ENCODE measurements around the gene PON1.

PON1 gene

DNA sequence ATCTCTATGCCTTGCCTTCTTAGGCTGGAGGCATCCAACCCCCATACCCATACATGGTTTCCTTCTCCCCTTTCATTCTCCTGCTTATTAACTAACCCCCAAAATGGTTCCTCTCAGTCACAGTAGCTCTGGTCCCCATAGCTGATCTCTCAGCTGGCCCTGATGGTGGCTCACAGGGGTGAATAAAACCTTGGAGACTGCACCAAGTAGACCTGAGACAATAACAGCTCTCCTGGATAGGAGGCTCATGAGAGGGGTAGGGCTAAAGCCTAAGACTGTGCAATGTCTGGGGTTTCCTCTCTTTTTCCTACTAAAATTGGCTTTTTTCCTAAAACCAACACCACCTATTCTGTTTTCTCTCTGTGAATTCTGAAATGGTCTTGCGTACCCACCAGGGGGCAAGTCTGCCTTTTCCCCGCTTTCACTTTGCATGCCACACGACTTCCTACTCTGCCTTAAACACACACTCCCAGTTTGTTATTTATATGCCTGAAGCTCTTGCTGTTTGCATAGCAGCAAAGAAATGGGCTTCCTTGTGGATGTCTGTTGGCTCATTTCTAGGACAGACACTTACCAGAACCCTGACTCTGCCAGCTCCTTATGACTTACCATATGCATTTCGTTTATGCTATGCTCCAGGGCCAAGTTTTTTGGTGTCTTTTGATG is 18.4 kb upstream of the PON1 start:
- peak; percentile 8 for DNase-seq (ENCODE audit: low read depth, low spot score)
- TF ChIP-seq, protein P1, sequence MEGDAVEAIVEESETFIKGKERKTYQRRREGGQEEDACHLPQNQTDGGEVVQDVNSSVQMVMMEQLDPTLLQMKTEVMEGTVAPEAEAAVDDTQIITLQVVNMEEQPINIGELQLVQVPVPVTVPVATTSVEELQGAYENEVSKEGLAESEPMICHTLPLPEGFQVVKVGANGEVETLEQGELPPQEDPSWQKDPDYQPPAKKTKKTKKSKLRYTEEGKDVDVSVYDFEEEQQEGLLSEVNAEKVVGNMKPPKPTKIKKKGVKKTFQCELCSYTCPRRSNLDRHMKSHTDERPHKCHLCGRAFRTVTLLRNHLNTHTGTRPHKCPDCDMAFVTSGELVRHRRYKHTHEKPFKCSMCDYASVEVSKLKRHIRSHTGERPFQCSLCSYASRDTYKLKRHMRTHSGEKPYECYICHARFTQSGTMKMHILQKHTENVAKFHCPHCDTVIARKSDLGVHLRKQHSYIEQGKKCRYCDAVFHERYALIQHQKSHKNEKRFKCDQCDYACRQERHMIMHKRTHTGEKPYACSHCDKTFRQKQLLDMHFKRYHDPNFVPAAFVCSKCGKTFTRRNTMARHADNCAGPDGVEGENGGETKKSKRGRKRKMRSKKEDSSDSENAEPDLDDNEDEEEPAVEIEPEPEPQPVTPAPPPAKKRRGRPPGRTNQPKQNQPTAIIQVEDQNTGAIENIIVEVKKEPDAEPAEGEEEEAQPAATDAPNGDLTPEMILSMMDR (IDR thresholded peaks at IDR 0.05; ENCODE audit: low read depth, low read length), result peak; percentile 22
- H3K4me3 ChIP-seq (ENCODE audit: low read depth, low read length), result no peak overlapping the region
- in situ Hi-C loops (cut with HindIII; ENCODE audit: low sequenced_read_pairs), result no loop called here

DNA sequence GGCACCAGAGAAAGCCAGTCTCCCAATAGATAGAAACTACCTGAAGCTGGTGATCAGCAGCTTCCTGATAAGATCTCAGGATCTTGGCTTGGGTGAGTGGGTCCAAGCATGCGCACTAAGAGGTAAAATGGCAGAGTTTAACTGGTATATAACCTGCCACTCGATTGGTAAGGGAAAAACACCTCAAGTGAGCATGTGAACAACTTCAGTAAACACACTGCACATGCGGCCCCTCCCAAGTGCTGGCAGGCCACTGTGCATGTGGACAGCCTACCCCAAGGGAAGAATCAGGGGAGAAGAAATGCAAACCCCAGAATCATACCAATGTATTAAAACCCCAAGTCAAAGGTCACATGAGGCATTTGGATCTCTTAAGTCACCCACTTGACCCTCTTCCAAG is 17.7 kb upstream of the PON1 start:
- in situ Hi-C loops (cut with HindIII; ENCODE audit: low sequenced_read_pairs), result no loop called here
- no peak for DNase-seq (ENCODE audit: low read depth, low spot score)
- TF ChIP-seq, protein P1 (IDR thresholded peaks at IDR 0.05; ENCODE audit: low read depth, low read length), result no peak
- no peak overlapping the region for H3K4me3 ChIP-seq (ENCODE audit: low read depth, low read length)

DNA sequence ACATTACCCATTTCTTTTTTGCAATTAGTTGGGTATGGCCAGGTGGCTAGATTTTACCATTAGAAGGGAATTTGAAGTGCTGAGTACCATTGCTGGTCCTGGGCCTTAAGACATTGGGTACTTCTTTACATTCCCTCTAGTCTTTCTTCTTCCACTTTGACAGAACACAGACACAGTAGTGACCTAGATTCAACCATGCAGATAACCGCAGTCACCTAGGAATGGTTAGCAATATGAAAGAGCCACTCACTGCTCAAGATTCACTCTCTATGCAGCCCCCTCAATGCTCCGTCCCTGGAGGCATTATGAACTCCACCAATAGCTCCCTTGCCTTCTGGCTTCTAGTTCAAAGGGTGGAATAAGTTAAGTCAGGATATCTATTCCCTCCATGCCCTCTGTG is 16.2 kb upstream of the PON1 start:
- DNase-seq (ENCODE audit: low read depth, low spot score), result no peak
- no peak overlapping the region for H3K4me3 ChIP-seq (ENCODE audit: low read depth, low read length)
- in situ Hi-C loops (cut with HindIII; ENCODE audit: low sequenced_read_pairs), result no loop called here
- TF ChIP-seq, protein P1 (IDR thresholded peaks at IDR 0.05; ENCODE audit: low read depth, low read length), result no peak

DNA sequence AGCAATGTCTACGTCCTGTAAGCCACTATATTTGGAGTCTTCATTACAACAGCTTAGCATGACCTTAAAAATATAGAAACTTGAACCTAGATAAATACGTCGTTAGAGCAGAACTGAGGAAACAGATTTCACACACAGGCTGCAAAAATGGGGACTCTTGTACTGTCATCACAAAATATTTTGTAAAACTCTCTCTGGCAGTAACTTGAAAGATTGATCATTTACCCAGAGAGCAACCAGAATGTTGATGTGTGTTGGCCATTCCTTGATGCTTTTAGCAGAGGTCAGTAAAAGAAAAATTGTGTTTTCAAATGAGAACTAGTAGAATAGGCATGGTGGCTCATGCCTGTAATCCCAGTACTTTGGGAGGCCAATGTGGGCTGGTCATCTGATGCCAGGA is 14.5 kb upstream of the PON1 start:
- H3K4me3 ChIP-seq (ENCODE audit: low read depth, low read length), result no peak overlapping the region
- no peak for DNase-seq (ENCODE audit: low read depth, low spot score)
- in situ Hi-C loops (cut with HindIII; ENCODE audit: low sequenced_read_pairs), result no loop called here
- TF ChIP-seq, protein P1 (IDR thresholded peaks at IDR 0.05; ENCODE audit: low read depth, low read length), result no peak

DNA sequence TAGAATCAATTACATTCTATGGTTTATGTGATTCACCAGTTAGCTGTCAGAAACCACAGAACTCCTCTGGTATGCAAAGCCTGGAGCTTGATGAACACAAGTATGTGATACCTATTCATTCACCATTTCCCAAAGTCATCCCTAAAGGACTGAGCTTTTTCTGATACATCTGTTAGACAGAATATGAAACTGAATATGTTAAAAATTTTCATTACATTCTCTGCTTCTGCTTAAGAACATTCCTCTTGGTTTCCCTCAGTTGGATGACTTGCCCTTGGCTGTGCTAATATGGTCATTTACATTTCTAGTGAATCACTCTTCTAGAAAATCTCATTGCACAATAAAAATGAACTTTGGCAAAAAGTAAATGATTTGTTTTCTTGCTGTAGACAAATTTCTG is 10.8 kb upstream of the PON1 start:
- TF ChIP-seq, protein P1 (IDR thresholded peaks at IDR 0.05; ENCODE audit: low read depth, low read length), result no peak
- H3K4me3 ChIP-seq (ENCODE audit: low read depth, low read length), result no peak overlapping the region
- DNase-seq (ENCODE audit: low read depth, low spot score), result peak; percentile 80
- in situ Hi-C loops (cut with HindIII; ENCODE audit: low sequenced_read_pairs), result no loop called here

DNA sequence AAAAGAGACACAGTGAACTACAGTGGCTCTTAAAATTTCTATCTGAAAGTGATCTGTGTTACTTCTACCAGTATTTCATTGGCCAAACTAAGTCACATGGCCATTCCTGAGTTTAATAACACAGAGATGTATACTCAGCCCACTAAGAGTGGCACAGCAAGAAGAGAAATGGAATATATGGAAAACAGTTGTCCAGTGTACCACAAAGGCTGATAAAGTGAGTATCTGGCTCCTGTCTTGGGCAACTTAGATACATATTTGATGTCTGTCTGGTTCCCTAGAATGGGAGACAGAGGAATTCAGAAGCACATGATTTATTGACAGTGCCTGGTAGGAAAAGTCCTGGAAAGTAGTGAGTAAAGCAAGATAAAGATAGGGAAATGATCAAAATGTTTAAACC is 10.1 kb upstream of the PON1 start:
- in situ Hi-C loops (cut with HindIII; ENCODE audit: low sequenced_read_pairs), result no loop called here
- peak; percentile 5 for DNase-seq (ENCODE audit: low read depth, low spot score)
- no peak overlapping the region for H3K4me3 ChIP-seq (ENCODE audit: low read depth, low read length)
- TF ChIP-seq, protein P1 (IDR thresholded peaks at IDR 0.05; ENCODE audit: low read depth, low read length), result no peak

Measured in astrocyte of the spinal cord (primary cell).